HEK293 (cell line): ENCODE measurements around the gene FGF3.

Experiments used
- CTCF ChIA-PET: fragments of 350-600 bp; formaldehyde crosslinking; extraction: SDS; loops from one replicate; lab custom pipeline; 2021; ENCODE audit warnings: antibody characterized with exemption; lab: Yijun Ruan, JAX
- POLR2A ChIA-PET: fragments of 300-600 bp; formaldehyde crosslinking; extraction: SDS; loops from one replicate; lab custom pipeline; 2020; ENCODE audit warnings: antibody characterized with exemption, inconsistent platforms; lab: Yijun Ruan, JAX
- H3K27ac ChIP-seq: fragments of 200-500 bp; sonication (Bioruptor generic); 2 replicates; pipeline ENCODE4 v1.5.1; 2014; ENCODE audit warnings: low read depth, low read length, control low read depth, inconsistent platforms; ENCODE audit errors: extremely low read depth
- H3K36me3 ChIP-seq, 2 experiments: fragments of 200-500 bp in 1 of 2; sonication (Bioruptor generic) in 1 of 2; 1 replicate in 1 of 2; 2 replicates in 1 of 2; pipeline ENCODE4 v1.5.1; 2014 to 2017; ENCODE audit warnings: inconsistent platforms in 2 of 2, low read length in 2 of 2; ENCODE audit not compliant: control insufficient read depth in 2 of 2, insufficient read depth in 1 of 2
- H3K4me1 ChIP-seq: fragments of 200-500 bp; sonication (Bioruptor generic); 2 replicates; pipeline ENCODE4 v1.5.1; 2014; ENCODE audit warnings: mild to moderate bottlenecking, low read length, inconsistent platforms; ENCODE audit not compliant: control insufficient read depth, insufficient read depth
- H3K4me3 ChIP-seq: 2 replicates; pipeline ENCODE4 v1.5.1; 2011; ENCODE audit warnings: low read depth, mild to moderate bottlenecking, control low read depth, low read length, moderate library complexity
- H3K9me3 ChIP-seq: fragments of 200-500 bp; sonication (Bioruptor generic); 2 replicates; pipeline ENCODE4 v1.5.1; 2014; ENCODE audit warnings: low read depth, low read length, inconsistent platforms; ENCODE audit not compliant: control insufficient read depth, insufficient read depth
- GFI1B ChIP-seq: fragments of 450-650 bp; formaldehyde crosslinking; IDR thresholded peaks from 2 replicates; pipeline ENCODE4 v1.5.1; 2016; ENCODE audit warnings: missing biosample characterization, missing genetic modification characterization
- GLI4 ChIP-seq: fragments of 450-650 bp; formaldehyde crosslinking; IDR thresholded peaks from 2 replicates; pipeline ENCODE4 v1.5.1; 2016; ENCODE audit warnings: missing biosample characterization, missing genetic modification characterization
- KLF8 ChIP-seq: fragments of 450-650 bp; formaldehyde crosslinking; IDR thresholded peaks from 2 replicates; pipeline ENCODE4 v1.5.1; 2016; ENCODE audit warnings: missing biosample characterization, missing genetic modification characterization
- SCRT1 ChIP-seq: fragments of 450-650 bp; formaldehyde crosslinking; IDR thresholded peaks from 2 replicates; pipeline ENCODE4 v1.5.1; 2016; ENCODE audit warnings: missing biosample characterization, missing genetic modification characterization, borderline replicate concordance
- SCRT2 ChIP-seq: fragments of 450-650 bp; formaldehyde crosslinking; IDR thresholded peaks from 2 replicates; pipeline ENCODE4 v1.5.1; 2016; ENCODE audit warnings: missing biosample characterization, missing genetic modification characterization
- SP3 ChIP-seq: fragments of 450-650 bp; formaldehyde crosslinking; IDR thresholded peaks from 2 replicates; pipeline ENCODE4 v1.5.1; 2016; ENCODE audit warnings: missing biosample characterization, missing genetic modification characterization
- SP7 ChIP-seq: fragments of 450-650 bp; formaldehyde crosslinking; IDR thresholded peaks from 2 replicates; pipeline ENCODE4 v1.5.1; 2016; ENCODE audit warnings: missing biosample characterization, missing genetic modification characterization
- ZEB2 ChIP-seq: fragments of 450-650 bp; formaldehyde crosslinking; IDR thresholded peaks from 2 replicates; pipeline ENCODE4 v1.5.1; 2016; ENCODE audit warnings: missing biosample characterization, missing genetic modification characterization
- ZFHX2 ChIP-seq: fragments of 450-650 bp; formaldehyde crosslinking; conservative IDR thresholded peaks from 2 replicates; pipeline ENCODE4 v1.5.1; 2016; ENCODE audit warnings: missing biosample characterization, missing genetic modification characterization
- ZFP69B ChIP-seq: fragments of 450-650 bp; formaldehyde crosslinking; IDR thresholded peaks from 2 replicates; pipeline ENCODE4 v1.5.1; 2016; ENCODE audit warnings: missing biosample characterization, missing genetic modification characterization
- ZNF10 ChIP-seq: fragments of 450-650 bp; formaldehyde crosslinking; IDR thresholded peaks from 2 replicates; pipeline ENCODE4 v1.5.1; 2017; ENCODE audit warnings: missing biosample characterization, missing genetic modification characterization
- ZNF112 ChIP-seq: fragments of 450-650 bp; formaldehyde crosslinking; IDR thresholded peaks from 2 replicates; pipeline ENCODE4 v1.5.0; 2017; ENCODE audit warnings: missing biosample characterization, missing genetic modification characterization
- ZNF121 ChIP-seq: fragments of 450-650 bp; formaldehyde crosslinking; IDR thresholded peaks from 2 replicates; pipeline ENCODE4 v1.5.1; 2016; ENCODE audit warnings: missing biosample characterization, missing genetic modification characterization
- ZNF138 ChIP-seq: fragments of 450-650 bp; formaldehyde crosslinking; IDR thresholded peaks from 2 replicates; pipeline ENCODE4 v1.5.1; 2016; ENCODE audit warnings: missing biosample characterization, missing genetic modification characterization, borderline replicate concordance
- ZNF391 ChIP-seq: fragments of 450-650 bp; formaldehyde crosslinking; IDR thresholded peaks from 2 replicates; pipeline ENCODE4 v1.5.1; 2016; ENCODE audit warnings: low read depth, missing biosample characterization, missing genetic modification characterization, borderline replicate concordance
- ZNF473 ChIP-seq: fragments of 450-650 bp; formaldehyde crosslinking; IDR thresholded peaks from 2 replicates; pipeline ENCODE4 v1.5.1; 2017; ENCODE audit warnings: missing biosample characterization, missing genetic modification characterization
- ZNF555 ChIP-seq: fragments of 450-650 bp; formaldehyde crosslinking; conservative IDR thresholded peaks from 2 replicates; pipeline ENCODE4 v1.5.1; 2017; ENCODE audit warnings: missing biosample characterization, mild to moderate bottlenecking, missing genetic modification characterization, inconsistent platforms
- ZNF561 ChIP-seq: fragments of 450-650 bp; IDR thresholded peaks from 2 replicates; pipeline ENCODE4 v1.5.1; 2018; ENCODE audit warnings: missing biosample characterization, missing genetic modification characterization, borderline replicate concordance
- ZNF585B ChIP-seq: fragments of 450-650 bp; formaldehyde crosslinking; IDR thresholded peaks from 2 replicates; pipeline ENCODE4 v1.5.1; 2016; ENCODE audit warnings: missing biosample characterization, missing genetic modification characterization
- ZNF621 ChIP-seq: fragments of 450-650 bp; formaldehyde crosslinking; IDR thresholded peaks from 2 replicates; pipeline ENCODE4 v1.5.1; 2017; ENCODE audit warnings: missing biosample characterization, missing genetic modification characterization
- ZNF624 ChIP-seq: fragments of 450-650 bp; formaldehyde crosslinking; IDR thresholded peaks from 2 replicates; pipeline ENCODE4 v1.5.1; 2017; ENCODE audit warnings: missing biosample characterization, missing genetic modification characterization
- ZNF660 ChIP-seq: fragments of 450-650 bp; IDR thresholded peaks from 2 replicates; pipeline ENCODE4 v1.5.1; 2018; ENCODE audit warnings: missing biosample characterization, mild to moderate bottlenecking, missing genetic modification characterization
- ZNF76 ChIP-seq: fragments of 450-650 bp; formaldehyde crosslinking; IDR thresholded peaks from 2 replicates; pipeline ENCODE4; 2016; ENCODE audit warnings: low read depth, missing biosample characterization, missing genetic modification characterization, borderline replicate concordance
- ZNF777 ChIP-seq: fragments of 450-650 bp; formaldehyde crosslinking; IDR thresholded peaks from 2 replicates; pipeline ENCODE4 v1.5.1; 2017; ENCODE audit warnings: missing biosample characterization, missing genetic modification characterization, borderline replicate concordance
- ZSCAN30 ChIP-seq: fragments of 450-650 bp; IDR thresholded peaks from 2 replicates; pipeline ENCODE4 v1.5.1; 2018; ENCODE audit warnings: missing biosample characterization, mild to moderate bottlenecking, missing genetic modification characterization, moderate library complexity
- ZXDB ChIP-seq: fragments of 450-650 bp; formaldehyde crosslinking; IDR thresholded peaks from 2 replicates; pipeline ENCODE4 v1.5.1; 2016; ENCODE audit warnings: missing biosample characterization, missing genetic modification characterization
- TF ChIP-seq, protein P1 (sequence below): IDR thresholded peaks from 2 replicates; pipeline ENCODE4 v1.6.1; 2011; ENCODE audit warnings: mild to moderate bottlenecking, low read depth, low read length, borderline replicate concordance
- TF ChIP-seq, protein P2 (sequence below): fragments of 450-650 bp; formaldehyde crosslinking; IDR thresholded peaks from 2 replicates; pipeline ENCODE4 v1.5.1; 2016; ENCODE audit warnings: missing biosample characterization, missing genetic modification characterization
- TF ChIP-seq, protein P3 (sequence below): fragments of 450-650 bp; formaldehyde crosslinking; IDR thresholded peaks from 2 replicates; pipeline ENCODE4 v1.5.1; 2016; ENCODE audit warnings: missing biosample characterization, missing genetic modification characterization
- TF ChIP-seq, protein P4 (sequence below): fragments of 450-650 bp; formaldehyde crosslinking; IDR thresholded peaks from 2 replicates; pipeline ENCODE4 v1.5.1; 2017; ENCODE audit warnings: missing biosample characterization, mild to moderate bottlenecking, missing genetic modification characterization, moderate library complexity

FGF3 gene

DNA sequence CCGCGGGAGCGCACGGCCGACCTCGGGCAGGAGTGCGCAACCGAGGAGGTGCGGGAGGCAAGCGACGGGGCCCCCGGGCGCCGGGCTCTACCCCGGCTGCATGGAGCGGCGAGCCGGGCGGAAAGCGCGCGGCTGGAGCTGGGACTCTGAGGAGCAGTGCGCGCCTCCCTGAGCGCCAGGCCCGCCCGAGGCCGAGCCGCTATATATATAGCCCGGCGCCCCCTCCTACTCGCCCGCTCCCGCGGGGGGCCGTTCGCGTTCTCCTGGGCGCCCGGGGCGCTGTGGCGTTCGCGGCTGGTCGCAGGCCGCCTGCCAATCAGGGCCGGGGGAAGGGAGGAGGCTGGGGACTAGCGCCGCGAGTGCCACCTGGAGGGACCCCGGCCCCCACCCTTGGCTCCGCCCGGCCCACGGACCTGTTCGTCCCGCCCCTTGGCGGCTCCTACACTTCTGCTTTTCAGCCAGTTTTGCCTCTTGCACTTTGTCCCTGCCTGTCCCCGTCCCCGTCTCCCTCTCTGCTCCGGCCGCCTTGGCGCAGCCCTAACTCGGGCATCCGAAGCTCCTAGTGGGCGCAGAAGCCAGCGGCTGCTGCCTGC, 44.0 kb downstream of the FGF3 start, which contains the start of gene FGF4:
TSS of gene FGF4 (minus strand) at position 179 of the 593 bp plus-strand sequence. CDS start 257 bp downstream, outside the sequence.
- CTCF ChIA-PET: no interaction called here
- no peaks in the 10 kb centered on the region for H3K36me3 ChIP-seq
- H3K4me3 ChIP-seq: no peak within 1 kb of the TSS
- no peaks in the 10 kb centered on the region for H3K4me1 ChIP-seq
- H3K9me3 ChIP-seq: no peaks in the 10 kb centered on the region
- POLR2A ChIA-PET: no interaction called here
- no peak for TF ChIP-seq ZNF391 (tag by site-specific recombination)
- no peak for TF ChIP-seq SP3
- TF ChIP-seq GFI1B (tag by site-specific recombination): no peak
- TF ChIP-seq ZNF624 (tag by site-specific recombination): no peak
- TF ChIP-seq KLF8 (tag by site-specific recombination): no peak
- TF ChIP-seq ZNF585B (tag by site-specific recombination): no peak
- no peak for TF ChIP-seq ZXDB (tag by site-specific recombination)
- no peak for TF ChIP-seq ZFHX2 (tag by site-specific recombination)
- no peak for TF ChIP-seq SCRT2 (tag by site-specific recombination)
- TF ChIP-seq SP7 (tag by site-specific recombination): no peak
- no peak for TF ChIP-seq ZFP69B (tag by site-specific recombination)
- TF ChIP-seq ZNF112 (tag by site-specific recombination): no peak
- TF ChIP-seq GLI4 (tag by site-specific recombination): no peak
- TF ChIP-seq ZNF777 (tag by site-specific recombination): no peak
- TF ChIP-seq ZNF621 (tag by site-specific recombination): no peak
- no peak for TF ChIP-seq ZNF10 (tag by site-specific recombination)
- TF ChIP-seq, protein P1, sequence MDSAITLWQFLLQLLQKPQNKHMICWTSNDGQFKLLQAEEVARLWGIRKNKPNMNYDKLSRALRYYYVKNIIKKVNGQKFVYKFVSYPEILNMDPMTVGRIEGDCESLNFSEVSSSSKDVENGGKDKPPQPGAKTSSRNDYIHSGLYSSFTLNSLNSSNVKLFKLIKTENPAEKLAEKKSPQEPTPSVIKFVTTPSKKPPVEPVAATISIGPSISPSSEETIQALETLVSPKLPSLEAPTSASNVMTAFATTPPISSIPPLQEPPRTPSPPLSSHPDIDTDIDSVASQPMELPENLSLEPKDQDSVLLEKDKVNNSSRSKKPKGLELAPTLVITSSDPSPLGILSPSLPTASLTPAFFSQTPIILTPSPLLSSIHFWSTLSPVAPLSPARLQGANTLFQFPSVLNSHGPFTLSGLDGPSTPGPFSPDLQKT: no peak
- no peak within 1 kb of the TSS for H3K27ac ChIP-seq

DNA sequence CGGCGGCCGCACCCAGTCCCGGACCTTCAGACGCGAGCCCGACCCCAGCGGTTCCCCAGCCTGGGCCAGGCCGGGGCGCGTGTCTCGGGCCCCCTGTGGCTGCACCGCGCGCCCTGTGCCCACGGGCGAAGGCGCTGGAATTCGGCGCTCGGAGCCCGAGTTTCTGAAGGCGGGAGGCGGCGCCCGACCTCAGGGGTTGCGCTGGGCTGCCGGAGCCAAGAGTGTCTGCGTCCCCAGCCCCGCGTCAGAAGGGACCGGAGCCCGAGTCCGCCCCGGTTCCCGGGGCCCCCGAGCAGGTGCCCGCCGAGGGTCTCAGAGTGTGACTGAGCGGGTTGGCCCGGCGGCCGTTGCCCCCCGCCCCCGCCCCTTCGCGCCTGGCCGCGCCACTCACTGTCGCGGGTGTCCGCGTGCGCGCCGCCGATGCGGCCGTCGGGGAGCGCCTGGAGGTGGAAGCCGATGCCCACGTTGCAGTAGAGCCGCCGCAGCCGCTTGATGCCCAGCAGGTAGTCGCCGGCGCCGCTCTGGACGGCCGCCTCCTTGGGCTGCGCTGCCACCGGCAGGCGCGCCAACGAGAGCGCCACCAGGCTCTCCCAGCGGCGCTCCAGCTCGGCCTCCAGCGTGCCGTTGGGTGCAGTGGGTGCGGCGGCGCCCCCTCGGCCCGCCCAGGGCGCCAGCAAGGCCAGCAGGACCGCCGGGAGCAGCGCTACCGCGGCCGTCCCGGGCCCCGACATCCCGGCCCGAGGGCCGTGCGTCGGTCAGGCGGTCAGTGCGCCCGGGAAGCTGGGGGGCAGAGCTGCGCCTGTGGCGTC, 44.7 kb downstream of the FGF3 start:
- POLR2A ChIA-PET: no interaction called here
- CTCF ChIA-PET: no interaction called here
- H3K4me3 ChIP-seq: no peak overlapping the region
- TF ChIP-seq ZNF121 (tag by site-specific recombination) (no peak), ZSCAN30 (tag by site-specific recombination) (no peak), ZNF76 (tag by site-specific recombination) (no peak), ZNF138 (no peak), SCRT1 (no peak), ZNF473 (no peak), ZNF561 (tag by site-specific recombination) (no peak), ZEB2 (tag by site-specific recombination) (no peak), ZNF660 (tag by site-specific recombination) (no peak), ZNF555 (tag by site-specific recombination) (no peak)
- TF ChIP-seq, protein P2, sequence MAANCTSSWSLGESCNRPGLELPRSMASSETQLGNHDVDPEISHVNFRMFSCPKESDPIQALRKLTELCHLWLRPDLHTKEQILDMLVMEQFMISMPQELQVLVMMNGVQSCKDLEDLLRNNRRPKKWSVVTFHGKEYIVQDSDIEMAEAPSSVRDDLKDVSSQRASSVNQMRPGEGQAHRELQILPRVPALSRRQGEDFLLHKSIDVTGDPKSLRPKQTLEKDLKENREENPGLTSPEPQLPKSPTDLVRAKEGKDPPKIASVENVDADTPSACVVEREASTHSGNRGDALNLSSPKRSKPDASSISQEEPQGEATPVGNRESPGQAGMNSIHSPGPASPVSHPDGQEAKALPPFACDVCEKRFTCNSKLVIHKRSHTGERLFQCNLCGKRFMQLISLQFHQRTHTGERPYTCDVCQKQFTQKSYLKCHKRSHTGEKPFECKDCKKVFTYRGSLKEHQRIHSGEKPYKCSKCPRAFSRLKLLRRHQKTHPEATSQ: no peak
- TF ChIP-seq, protein P3, sequence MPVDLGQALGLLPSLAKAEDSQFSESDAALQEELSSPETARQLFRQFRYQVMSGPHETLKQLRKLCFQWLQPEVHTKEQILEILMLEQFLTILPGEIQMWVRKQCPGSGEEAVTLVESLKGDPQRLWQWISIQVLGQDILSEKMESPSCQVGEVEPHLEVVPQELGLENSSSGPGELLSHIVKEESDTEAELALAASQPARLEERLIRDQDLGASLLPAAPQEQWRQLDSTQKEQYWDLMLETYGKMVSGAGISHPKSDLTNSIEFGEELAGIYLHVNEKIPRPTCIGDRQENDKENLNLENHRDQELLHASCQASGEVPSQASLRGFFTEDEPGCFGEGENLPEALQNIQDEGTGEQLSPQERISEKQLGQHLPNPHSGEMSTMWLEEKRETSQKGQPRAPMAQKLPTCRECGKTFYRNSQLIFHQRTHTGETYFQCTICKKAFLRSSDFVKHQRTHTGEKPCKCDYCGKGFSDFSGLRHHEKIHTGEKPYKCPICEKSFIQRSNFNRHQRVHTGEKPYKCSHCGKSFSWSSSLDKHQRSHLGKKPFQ (tag by site-specific recombination): no peak
- TF ChIP-seq, protein P4, sequence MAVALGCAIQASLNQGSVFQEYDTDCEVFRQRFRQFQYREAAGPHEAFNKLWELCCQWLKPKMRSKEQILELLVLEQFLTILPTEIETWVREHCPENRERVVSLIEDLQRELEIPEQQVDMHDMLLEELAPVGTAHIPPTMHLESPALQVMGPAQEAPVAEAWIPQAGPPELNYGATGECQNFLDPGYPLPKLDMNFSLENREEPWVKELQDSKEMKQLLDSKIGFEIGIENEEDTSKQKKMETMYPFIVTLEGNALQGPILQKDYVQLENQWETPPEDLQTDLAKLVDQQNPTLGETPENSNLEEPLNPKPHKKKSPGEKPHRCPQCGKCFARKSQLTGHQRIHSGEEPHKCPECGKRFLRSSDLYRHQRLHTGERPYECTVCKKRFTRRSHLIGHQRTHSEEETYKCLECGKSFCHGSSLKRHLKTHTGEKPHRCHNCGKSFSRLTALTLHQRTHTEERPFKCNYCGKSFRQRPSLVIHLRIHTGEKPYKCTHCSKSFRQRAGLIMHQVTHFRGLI: no peak

More for the DNA sequence above, 44.7 kb downstream of the FGF3 start:
- Histone ChIP-seq H3K9me3 (no peaks in the 10 kb centered on the region), H3K36me3 (no peaks in the 10 kb centered on the region), H3K27ac (no peak overlapping the region), H3K4me1 (no peaks in the 10 kb centered on the region)
